HK-2 (cell line): Measurements from ENCODE around the gene ANKRD22.
"Not testable (repeated sequence)": the region's sequence is repeated elsewhere in the genome, so short reads cannot be mapped to it uniquely, and the experiment has no call there.

ENCODE experiments used
- DNase-seq: peaks from one replicate; pipeline ENCODE4 v3.0.0-alpha.2; 2018; ENCODE audit not compliant: unreplicated experiment

Gene ANKRD22

DNA sequence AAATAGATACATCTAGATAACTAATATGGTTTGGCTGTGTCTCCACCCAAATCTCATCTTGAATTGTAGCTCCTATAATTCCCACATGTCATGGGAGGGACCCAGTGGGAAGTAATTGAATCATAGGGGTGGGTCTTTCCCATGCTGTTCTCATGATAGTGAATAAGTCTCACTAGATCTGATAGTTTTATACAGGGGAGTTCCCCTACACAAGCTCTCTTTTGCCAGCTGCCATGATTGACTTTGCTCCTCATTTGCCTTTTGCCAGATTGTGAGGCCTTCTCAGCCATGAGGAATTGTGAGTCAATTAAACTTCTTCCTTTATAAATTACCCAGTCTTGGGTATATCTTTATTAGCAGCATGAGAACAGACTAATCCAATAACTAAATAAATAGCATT lies 14.0 kb downstream of the ANKRD22 start:
- DNase-seq: not testable (repeated sequence)

DNA sequence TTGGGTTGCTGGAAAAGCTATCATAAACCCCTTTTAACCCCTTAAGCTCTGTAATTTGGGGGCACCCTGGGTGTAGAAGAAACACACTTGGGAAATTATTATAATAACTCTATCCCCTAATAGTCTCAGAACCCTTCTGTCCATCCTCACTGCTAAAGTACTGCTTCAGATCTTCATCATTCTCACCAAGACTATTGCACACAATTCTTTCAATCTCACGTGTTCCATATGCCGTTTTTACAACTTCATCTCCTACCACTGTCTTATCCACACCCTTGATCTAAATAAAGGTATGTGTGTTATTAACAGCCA lies 15.8 kb downstream of the ANKRD22 start:
- DNase-seq: no peak

DNA sequence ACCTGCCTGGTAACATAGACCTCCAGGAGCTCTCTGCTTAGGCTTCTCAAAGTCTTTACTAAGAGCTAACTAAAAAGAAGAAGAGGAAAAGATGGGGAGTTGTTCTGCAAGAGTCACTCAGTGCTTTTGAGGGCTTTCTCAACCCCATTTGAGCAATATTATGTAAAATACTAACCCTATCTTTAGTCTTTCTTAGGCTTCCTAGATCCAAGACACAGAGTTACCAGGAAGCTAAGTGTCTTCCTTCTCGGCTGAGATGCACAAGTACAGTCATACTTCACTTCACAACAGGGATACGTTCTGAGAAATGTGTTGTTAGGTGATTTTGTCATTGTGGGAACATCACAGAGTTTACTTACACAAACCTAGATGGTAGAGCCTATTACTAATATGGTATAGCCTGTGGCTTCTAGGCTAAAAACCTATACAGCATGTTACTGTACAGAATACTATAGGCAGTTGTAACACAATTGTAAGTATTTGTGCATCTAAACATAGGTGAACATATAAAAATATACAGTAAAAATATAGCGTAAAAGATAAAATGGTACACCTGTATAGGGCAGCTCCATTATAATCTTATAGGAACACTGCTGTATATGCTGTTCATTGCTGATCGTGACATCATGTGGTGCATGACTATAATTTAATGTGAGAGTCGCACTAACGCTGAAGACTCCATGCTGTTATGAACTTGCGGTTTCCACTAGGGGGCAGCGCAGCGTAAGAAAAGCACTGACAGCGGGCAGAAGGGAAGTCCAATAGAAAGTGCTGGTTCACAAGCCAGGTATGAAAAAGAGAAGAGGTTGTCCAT lies 16.3 kb downstream of the ANKRD22 start:
- peak; percentile 77 for DNase-seq

DNA sequence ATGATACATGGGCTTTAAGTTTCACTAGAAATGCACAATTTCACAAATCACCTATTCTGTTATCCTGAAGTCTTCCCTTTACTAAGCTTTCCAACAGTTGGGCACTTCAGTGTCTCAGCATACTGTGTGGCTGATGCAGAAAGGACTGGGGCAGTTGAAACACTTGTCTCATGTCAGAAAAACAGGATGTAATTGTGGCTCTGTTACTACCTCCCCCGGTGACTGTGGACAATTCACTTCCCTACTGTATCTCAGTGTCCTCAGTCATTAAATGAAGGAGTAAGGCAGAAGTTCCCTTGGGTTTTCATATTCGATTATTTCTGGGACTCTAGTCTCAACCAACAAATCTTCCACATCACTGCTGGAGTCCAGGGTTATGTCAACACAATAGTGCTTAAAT lies 17.9 kb downstream of the ANKRD22 start:
- DNase-seq: no peak

DNA sequence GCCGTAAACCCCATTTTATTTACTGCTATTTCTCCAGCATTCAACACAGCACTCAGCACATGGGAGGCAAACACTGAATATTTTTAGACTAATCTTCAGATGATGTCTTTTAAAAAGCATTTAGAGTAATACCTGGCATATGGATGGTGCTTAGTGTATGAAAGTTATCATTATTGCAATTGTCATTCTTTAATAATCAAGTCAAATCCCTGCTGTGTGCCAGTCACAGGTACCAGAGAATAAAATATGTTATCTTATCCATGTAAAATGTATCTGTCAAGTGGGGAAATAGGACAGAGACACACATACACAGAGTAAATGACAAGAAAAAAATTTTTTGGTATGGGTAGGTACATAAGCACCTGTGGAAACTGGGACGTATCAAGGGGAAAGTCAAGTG lies 18.5 kb downstream of the ANKRD22 start:
- DNase-seq: no peak

DNA sequence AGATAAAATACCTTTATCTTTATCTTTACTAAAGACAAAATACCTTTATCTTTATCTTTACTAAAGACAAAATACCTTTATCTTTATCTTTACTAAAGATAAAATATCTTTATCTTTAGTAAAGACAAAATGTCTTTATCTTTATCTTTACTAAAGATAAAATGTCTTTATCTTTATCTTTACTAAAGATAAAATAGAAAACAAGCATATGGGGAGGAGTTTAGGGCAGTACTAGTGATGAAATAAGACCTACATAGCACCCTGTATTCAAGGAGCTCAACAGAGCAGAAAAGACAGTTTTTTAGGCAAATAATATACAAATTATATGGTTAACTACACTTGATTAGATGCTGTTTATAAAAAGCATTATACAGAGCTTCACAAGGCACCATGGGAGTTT lies 19.3 kb downstream of the ANKRD22 start:
- no peak for DNase-seq

DNA sequence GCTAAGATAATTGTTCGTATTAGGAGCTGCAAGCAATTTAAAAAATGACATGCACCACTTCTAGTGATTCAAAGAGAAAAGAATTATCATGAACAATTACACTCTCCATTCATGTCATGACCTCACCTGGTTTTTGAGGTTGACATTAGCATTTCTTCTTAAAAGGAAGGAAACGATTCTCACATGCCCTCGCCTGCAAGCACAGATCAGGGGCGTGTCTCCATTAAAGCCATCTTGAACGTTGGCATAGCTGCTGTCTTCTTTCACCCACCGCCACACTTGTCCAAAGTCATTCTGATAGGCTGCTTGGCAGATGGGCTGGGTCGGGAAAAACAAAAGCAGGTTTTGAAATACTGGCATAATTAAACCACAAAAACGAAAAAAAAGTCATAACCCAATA lies 19.9 kb downstream of the ANKRD22 start:
- DNase-seq: no peak

DNA sequence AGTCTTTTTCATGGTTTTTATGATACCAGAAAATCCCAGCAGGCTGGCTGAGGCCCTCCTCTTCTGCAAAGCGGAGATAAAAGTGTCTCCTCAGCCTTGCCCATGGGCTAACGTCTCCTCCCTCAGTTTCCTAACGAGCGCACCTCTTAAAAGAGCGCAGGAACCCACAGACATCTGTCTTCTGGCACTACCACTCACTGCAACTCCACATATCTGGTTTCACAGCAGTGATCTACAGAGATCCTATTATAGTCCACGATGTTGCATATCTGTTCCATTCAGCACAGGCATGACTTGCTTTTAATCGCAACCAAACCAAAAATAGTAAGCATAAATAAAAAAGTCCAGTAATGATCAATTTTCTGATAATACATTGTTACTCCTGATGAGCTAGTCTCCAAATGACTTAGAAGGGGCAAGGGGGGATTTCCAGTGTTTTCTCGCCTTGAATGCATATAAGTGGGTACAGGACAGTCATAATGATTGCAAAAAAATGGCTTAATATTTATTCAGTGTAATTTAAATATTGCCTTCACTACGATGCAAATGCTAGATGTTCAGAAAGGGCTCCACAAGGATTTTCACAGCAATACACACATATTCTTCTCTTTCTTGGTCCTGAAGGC lies 20.9 kb downstream of the ANKRD22 start:
- no peak for DNase-seq

DNA sequence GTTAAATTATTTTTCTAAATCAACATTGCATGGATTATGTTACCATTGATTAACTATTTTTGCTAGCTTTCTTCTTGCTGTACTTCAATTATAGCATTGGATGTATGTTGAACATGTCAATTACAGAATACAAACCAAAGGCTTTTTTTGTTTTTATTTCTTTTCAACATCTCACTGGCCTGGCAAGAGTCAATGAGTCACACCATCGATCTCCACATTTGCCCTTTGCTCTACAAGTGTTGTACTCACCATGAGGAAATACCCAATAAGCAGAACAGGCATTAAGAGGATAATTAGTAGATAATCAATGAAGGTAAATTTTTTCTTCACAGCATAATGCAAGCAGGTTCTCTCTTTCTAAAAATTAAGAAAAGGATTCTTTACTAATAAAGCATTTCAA lies 23.3 kb downstream of the ANKRD22 start:
- no peak for DNase-seq

DNA sequence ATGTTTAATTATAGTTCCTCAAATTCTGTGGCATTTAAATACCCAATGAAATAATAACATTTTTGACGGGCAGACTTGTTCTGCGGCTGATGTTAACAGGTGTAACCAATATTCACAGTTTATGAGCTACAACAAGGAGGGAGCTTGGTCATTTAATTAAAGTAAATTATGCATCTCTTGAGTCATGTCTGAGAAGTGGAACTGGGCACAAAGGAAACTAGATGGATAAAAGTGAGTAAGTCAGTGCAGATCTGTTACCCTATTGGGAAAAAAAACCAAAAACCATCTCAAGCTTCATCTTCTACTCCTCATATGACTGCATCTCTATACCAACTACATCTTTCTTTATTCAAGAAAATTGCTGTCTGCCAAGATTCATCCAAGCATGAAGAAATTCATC lies 24.0 kb downstream of the ANKRD22 start:
- DNase-seq: no peak

DNA sequence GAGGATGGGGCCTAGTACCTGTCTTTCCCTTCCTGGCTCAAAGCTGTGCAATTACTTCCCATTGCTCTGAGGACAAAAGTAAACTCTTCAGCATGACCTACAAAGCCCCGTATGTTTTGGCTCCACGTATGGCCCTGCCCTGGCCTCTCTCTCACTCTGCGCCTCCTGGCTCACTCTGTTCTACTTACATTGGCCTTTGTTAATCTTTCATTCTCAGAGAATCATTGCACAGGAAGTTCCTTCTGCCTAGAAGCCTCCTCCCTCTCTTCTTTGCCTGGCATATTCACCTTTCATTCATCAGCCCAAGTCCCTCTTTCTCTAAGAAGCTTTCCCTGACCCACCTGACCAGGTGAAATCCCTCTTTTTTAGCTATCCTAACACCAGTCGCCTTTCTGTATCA lies 25.3 kb downstream of the ANKRD22 start:
- DNase-seq: no peak

DNA sequence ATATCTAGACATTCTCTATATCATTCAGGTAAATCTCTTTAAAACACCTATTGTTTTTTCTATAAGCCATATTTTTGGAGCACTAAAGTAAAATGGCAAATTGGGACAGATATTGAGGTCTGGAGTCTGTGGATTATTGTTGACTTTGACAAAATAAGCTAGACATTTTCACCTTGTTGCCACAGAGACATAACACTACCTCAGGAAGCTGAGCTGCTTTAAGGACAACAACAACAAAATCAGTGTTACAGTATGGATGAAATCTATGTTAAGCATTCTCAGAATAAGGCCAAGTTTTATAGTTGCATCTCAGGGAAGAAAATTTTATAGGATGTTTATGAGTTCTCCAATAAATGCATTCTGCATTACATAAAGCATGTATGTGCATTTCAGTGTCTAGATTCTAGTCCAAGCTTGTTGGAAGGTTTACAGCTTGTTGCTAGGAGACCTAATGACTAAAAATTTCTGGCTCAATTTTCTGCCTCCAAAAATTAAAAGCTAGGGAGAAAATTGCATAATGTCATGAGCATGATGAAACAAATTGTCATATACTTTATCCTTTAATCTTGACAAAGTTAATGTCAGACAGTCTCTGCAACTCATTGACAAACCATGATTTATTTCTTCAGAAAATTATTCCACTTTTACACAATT lies 30.8 kb downstream of the ANKRD22 start:
- DNase-seq: no peak

DNA sequence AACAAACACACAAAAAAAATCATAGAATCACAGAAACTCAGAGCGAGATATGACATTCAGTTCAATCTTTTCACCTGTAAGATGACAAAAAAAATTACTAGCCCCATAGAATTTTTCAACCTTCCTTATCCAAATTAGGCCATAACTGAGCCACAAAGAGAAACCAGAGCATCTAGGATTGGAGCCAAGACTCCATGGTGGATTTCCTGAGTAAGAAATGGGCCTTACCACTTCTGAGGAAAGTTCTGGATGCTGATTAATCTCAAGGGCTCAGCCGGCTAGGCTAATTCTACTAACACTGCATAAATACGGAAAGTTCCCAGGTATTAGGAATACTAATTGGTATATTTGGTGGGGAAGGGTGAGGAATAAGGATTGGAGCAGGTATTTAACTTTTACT lies 32.4 kb downstream of the ANKRD22 start:
- DNase-seq: no peak

DNA sequence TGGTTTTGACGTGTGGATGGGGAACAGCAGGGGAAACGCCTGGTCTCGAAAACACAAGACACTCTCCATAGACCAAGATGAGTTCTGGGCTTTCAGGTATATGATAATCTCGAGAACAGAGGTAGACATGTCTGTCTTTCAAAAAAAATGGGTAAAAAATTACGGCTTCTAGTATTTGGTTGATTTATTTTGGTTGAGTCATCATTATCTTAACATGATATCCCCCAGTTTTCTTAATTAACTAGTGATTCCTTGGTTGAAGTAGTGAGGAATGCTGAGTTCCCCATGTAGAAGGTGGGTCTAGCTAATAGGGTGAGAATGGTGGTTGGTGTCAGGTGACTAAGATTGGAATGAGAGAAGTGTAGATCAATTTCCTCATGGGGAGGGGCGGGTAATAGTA lies 38.4 kb downstream of the ANKRD22 start:
- DNase-seq: no peak

DNA sequence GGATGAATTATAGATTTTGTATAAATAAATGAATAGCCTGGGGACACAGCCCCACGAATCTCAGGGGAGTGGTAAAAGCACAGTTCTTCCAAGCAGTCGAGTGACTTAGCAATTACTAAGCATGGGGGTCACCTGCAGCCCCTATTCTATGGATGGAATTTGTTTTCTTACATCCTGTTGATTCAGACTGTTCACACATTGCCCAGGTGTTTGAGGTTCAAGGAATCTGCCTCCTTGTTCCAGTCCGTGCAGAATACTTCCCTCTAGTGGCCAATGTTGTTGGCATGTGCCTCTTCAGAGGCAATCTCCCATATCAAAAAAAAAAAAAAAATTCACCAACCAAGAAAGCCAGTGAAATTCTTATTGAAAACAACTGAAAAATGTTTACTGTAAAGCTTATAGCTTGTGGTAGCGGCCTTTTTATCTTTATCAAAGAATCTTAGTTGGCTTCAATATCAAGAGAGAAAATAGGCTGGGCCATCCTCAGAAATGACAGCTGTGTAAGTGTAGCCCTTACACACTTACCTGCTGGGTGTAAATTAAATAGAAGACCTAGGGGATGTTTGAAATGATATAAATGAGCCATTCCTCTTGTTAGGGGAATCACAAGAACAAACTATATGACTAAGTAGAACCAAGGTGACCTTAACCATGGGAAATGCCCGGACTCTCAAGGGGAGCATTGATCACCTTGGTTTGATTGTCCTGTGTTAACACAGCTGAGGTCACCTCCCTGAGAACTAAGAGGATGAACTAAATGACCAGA lies 41.3 kb downstream of the ANKRD22 start:
- peak; percentile 32 for DNase-seq

DNA sequence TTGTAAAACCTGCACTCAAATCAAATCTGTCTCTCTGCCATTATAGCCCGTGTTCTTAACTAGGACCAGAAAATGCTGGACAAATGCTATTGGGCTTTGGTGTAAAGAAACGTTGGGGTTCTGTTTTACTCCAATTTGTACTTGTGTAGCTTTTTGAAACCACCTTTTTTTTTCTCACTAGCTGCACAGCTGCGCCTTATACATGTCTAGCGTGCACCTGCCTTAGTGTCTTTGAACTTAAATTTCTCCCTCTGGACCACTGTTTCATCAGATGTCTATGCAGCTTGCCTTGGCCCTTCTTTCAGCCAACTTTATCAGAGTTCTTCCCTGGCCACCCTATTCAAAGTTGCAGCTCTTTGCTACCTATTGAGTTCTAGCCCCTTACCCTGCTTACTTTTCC lies 42.0 kb downstream of the ANKRD22 start:
- no peak for DNase-seq

DNA sequence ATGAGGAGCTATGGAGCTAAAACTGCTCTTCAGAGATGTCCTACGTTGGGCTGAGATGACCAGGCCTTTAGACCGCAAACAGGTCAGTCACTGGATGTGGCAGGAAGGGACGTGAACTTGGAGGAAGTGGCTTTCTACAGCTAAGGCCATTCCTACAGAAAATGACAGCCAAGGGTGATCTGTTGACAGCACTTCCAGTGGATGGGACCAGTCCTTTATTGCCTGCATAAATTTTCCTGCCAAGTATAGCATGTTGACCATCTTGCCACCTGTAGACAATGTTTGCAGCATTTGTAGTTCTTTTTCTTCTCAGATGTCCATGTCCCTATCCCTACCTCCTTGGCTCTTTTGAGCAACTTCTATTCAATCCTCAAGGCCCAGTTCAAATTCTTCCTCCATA lies 45.7 kb downstream of the ANKRD22 start:
- no peak for DNase-seq

DNA sequence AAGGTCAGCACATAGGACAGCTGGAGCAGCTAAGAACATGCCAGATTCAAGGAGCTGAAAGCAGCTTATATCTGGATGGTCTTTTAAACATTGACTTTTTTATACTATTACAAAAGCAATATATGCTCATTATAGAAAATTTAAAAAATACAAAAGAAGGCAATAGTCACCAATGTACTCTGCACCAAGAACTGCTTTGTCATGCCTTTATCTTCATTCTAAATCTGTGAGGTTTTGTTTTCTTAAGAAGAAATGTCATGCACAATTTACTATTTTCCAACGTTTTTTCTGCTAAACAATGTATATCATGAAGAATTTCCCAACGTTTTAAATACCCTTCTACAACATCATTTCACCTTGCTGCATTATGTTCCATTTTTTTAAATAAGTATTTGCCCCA lies 46.3 kb downstream of the ANKRD22 start:
- DNase-seq: no peak

DNA sequence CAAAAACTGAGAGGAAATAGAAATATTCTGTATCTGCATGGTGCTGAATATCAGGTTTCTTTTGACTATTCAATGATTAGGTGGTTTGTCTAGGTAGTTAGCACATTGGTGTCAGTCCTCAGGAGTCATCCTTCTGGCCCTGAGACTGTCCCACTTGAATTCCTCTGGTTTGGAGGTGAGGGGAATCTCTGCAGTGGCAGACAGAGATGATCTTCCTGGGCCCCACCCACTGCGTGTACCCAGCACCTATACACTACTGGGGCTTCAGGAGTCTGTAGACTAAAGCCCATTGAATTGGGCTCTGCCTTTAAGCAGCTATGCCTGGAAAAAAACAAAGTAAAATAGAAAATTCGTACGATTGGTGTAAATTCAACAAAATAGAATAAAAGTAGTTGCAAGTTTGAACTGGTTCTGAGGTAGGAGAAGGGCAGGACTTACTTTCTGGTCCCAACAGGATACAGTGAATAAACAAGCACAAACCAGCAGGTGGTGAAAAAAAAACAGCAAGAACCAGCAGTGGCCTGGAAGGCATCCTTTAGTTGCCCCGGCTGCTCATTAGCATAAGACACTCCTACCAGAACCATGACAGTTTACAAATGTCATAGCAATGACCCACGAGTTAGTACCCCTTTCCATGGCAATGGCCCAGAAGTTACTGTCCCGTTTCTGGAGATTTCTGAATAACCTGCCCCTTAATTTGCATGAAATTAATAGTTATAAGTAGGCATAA lies 47.4 kb downstream of the ANKRD22 start:
- DNase-seq: no peak

DNA sequence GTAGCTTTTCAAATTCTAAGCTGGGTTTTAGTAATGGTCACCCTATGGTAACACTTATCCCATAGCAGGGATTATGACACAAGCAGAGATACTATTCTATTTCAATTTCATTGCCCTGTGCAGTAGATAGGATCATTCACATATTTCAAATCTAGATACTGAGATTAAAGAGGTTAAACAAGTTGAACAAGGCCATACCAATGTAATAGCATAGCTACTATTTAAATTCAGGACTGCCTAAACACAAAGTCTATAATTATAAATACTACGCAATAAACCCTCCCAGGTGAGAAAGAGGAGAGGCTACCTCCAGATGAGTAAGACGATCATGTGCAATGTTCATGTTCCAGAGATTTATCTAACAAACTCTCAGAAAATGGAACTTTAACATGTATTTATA lies 48.0 kb downstream of the ANKRD22 start:
- no peak for DNase-seq

DNA sequence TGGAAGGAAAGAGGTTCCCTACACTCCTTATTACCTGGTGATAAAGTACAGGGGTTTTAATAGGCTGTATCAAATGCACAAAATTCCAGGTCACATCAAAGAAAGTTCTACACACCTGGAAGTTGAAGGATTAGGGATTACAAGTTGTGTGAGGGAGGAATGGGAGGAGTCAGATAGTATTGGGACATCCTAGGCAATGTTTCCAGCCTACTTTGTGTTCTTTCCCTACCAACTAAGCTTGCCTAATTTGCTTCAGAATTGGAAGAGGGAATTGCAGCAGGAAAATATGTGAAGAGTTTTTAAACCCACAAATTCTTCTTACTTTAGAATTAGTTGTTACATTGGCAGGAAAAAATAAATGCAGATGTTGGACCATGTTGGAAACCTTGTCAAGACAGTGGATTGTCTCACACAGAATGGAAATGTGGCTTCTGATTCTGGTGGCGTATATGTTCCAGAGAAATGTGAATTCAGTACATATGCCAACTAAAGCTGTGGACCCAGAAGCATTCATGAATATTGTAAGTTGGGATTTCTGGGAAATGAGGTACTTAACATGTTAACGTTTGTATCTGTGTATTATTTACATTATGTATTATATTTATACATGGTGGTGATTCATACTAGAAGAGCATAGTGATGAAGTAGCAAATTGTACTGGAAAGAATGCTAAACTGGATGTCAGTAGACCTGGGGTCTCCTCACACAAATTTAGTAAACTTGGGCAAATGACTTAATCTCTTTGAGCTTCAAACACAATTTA lies 48.9 kb downstream of the ANKRD22 start, which contains the start of gene LIPM:
Gene LIPM (plus strand): TSS at position 208 of the 763 bp plus-strand sequence. CDS start 167 bp downstream, at position 375.
- DNase-seq: no peak
